Hepatocyte (in vitro differentiated cells): Measurements from ENCODE around the gene LHFPL2. TPM values are rescaled to one million over a fixed set of nuclear protein-coding genes. Genes with fewer than 3 reads are reported as not detected.

Source experiments
- DNase-seq: peaks from one replicate; pipeline ENCODE4 v3.0.0-alpha.2; 2016; ENCODE audit warnings: low spot score
- H2AFZ ChIP-seq: fragments of 200-600 bp; sonication (generic); 2 replicates; pipeline ENCODE4 v1.6.0; 2016; ENCODE audit warnings: antibody characterized with exemption, mild to moderate bottlenecking
- H3K27ac ChIP-seq: fragments of 200-600 bp; sonication (generic); 2 replicates; pipeline ENCODE4 v1.5.1; 2016; ENCODE audit warnings: mild to moderate bottlenecking
- H3K27me3 ChIP-seq: fragments of 200-600 bp; sonication (generic); 2 replicates; pipeline ENCODE4 v1.6.1; 2016
- H3K36me3 ChIP-seq: fragments of 200-600 bp; sonication (generic); replicated peaks from 2 replicates; pipeline ENCODE4 v1.5.1; 2016; ENCODE audit warnings: low read depth; ENCODE audit not compliant: insufficient read depth
- H3K4me1 ChIP-seq: fragments of 200-600 bp; sonication (generic); 2 replicates; pipeline ENCODE4 v1.5.1; 2016; ENCODE audit warnings: mild to moderate bottlenecking, moderate library complexity; ENCODE audit not compliant: insufficient read depth
- H3K4me2 ChIP-seq: fragments of 200-600 bp; sonication (generic); 2 replicates; pipeline ENCODE4 v1.6.0; 2016
- H3K4me3 ChIP-seq: fragments of 200-600 bp; sonication (generic); 2 replicates; pipeline ENCODE4 v1.5.1; 2016; ENCODE audit warnings: mild to moderate bottlenecking
- H3K79me2 ChIP-seq: fragments of 200-600 bp; sonication (generic); 2 replicates; pipeline ENCODE4 v1.6.0; 2017; ENCODE audit warnings: mild to moderate bottlenecking
- H3K9me2 ChIP-seq: fragments of 200-600 bp; sonication (generic); replicated peaks from 2 replicates; pipeline ENCODE4 v1.6.0; 2017; ENCODE audit warnings: mild to moderate bottlenecking; ENCODE audit not compliant: insufficient read depth
- H3K9me3 ChIP-seq: fragments of 200-600 bp; sonication (generic); 2 replicates; pipeline ENCODE4 v1.5.1; 2016; ENCODE audit warnings: low read depth, mild to moderate bottlenecking
- H4K20me1 ChIP-seq: fragments of 200-600 bp; sonication (generic); 2 replicates; pipeline ENCODE4 v1.6.0; 2016; ENCODE audit warnings: mild to moderate bottlenecking; ENCODE audit not compliant: insufficient read depth, poor library complexity, severe bottlenecking
- EZH2 ChIP-seq: fragments of 200-600 bp; sonication (generic); IDR thresholded peaks from 2 replicates; pipeline ENCODE4 v1.6.1; 2016; ENCODE audit warnings: antibody characterized with exemption, mild to moderate bottlenecking, borderline replicate concordance
- EZH2phosphoT487 ChIP-seq: fragments of 200-600 bp; sonication (generic); IDR thresholded peaks from one replicate; pipeline ENCODE4 v1.6.1; 2018; ENCODE audit warnings: antibody characterized with exemption, mild to moderate bottlenecking, low read depth, moderate library complexity; ENCODE audit not compliant: unreplicated experiment, severe bottlenecking
- WGBS: methylation state at CpG from one replicate; pipeline ENCODE4 v1.1.6; 2016; ENCODE audit warnings: low lambda C conversion rate; ENCODE audit errors: missing lambda C conversion rate; 5-methylcytosine and 5-hydroxymethylcytosine counted together
- polyA plus RNA-seq: library from polyadenylated mRNA; unstranded; fragments of >200 nt; fragmentation: Nextera tagmentation; extraction: Ambion mirVana; gene quantifications from 2 replicates; pipeline ENCODE4 v1.2.1, GENCODE V29; 2016
- total RNA-seq: library from RNA; depleted of rRNA; stranded (reverse); fragments of >200 nt; gene quantifications from 2 replicates; pipeline ENCODE4 v1.2.3, GENCODE V29; 2014
- TF ChIP-seq, protein P1 (sequence below): fragments of 200-600 bp; sonication (generic); IDR thresholded peaks from 2 replicates; pipeline ENCODE4 v1.5.1; 2016; ENCODE audit warnings: antibody characterized with exemption, mild to moderate bottlenecking; ENCODE audit not compliant: poor library complexity

The LHFPL2 gene
- total and polyA plus RNA-seq, 2 experiments from 2014 or later: 15.6 to 39.9 TPM

DNA sequence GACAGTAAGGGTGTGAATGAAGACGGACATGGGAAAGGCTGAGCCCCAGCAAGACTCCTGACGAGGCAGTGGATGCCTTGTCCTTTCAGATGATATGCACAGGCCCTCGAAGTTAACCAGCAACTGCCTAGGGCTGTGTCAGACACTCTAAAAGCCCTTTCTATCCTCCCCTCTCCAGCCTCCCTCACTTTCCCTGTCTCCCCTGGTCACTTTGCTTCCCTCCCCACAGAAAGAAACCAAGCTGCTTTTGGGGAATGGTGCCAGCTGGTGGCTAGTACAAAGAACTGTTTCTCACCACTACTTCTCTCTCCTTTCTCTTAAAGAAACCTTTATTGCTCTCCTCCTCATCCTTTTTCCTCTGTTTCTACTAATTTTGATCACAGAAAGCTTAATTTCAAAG lies 21.4 kb downstream of the LHFPL2 start:
- H3K79me2 ChIP-seq: peaks cover 76% of the 10 kb centered on the region
- H3K27ac ChIP-seq: peak overlapping the region; percentile 26
- H3K4me1 ChIP-seq: peaks cover 50% of the 10 kb centered on the region

DNA sequence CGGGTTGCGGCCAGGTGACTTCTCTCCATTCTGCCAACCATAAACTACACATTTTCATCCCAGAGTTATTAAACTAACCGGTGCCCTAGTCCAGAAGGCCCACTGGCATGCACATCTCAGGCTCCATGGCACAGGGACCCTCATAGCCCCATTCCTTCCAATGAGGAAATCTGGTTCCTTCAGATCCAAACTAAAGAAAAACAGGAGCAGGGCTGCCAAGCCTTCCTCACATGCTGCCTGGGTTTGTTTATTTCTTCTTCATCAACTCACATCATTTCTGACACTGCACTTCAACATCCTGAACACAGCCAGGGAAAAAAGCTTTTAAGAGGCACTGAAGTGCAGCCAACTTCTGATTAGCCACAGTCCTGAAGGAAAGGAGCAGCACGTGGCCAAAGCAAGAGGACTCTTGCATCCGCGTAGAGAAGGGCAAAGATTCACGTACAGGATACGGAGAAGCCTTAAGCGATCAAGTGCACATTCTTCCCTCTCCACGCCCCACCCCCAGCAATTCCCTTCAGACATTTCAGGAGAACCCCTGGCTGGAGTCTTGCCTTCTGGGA lies 22.5 kb downstream of the LHFPL2 start:
- Histone ChIP-seq H4K20me1 (peaks cover 6% of the 10 kb centered on the region), H2AFZ (no peak overlapping the region), H3K79me2 (peaks cover 76% of the 10 kb centered on the region), H3K9me2 (no peaks in the 10 kb centered on the region), H3K4me1 (peaks cover 61% of the 10 kb centered on the region), H3K27ac (no peak overlapping the region), H3K36me3 (no peaks in the 10 kb centered on the region), H3K4me2 (no peak overlapping the region), H3K27me3 (no peaks in the 10 kb centered on the region), H3K4me3 (no peak overlapping the region), H3K9me3 (no peaks in the 10 kb centered on the region)
- WGBS: 74% methylated on average over 10 of the region's 10 CpGs
- TF ChIP-seq, protein P1, sequence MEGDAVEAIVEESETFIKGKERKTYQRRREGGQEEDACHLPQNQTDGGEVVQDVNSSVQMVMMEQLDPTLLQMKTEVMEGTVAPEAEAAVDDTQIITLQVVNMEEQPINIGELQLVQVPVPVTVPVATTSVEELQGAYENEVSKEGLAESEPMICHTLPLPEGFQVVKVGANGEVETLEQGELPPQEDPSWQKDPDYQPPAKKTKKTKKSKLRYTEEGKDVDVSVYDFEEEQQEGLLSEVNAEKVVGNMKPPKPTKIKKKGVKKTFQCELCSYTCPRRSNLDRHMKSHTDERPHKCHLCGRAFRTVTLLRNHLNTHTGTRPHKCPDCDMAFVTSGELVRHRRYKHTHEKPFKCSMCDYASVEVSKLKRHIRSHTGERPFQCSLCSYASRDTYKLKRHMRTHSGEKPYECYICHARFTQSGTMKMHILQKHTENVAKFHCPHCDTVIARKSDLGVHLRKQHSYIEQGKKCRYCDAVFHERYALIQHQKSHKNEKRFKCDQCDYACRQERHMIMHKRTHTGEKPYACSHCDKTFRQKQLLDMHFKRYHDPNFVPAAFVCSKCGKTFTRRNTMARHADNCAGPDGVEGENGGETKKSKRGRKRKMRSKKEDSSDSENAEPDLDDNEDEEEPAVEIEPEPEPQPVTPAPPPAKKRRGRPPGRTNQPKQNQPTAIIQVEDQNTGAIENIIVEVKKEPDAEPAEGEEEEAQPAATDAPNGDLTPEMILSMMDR: no peak
- TF ChIP-seq EZH2phosphoT487 (no peak), EZH2 (no peak)
- no peak for DNase-seq

More for the DNA sequence above, 21.4 kb downstream of the LHFPL2 start:
- Histone ChIP-seq H4K20me1 (peaks cover 6% of the 10 kb centered on the region), H3K4me3 (no peak overlapping the region), H3K4me2 (no peak overlapping the region), H3K27me3 (no peaks in the 10 kb centered on the region), H3K9me3 (no peaks in the 10 kb centered on the region), H3K9me2 (no peaks in the 10 kb centered on the region), H2AFZ (no peak overlapping the region), H3K36me3 (no peaks in the 10 kb centered on the region)
- 79% methylated on average over 3 of the region's 3 CpGs for WGBS
- no peak for DNase-seq
- TF ChIP-seq, protein P1: peak; percentile 30
- TF ChIP-seq EZH2phosphoT487: no peak

DNA sequence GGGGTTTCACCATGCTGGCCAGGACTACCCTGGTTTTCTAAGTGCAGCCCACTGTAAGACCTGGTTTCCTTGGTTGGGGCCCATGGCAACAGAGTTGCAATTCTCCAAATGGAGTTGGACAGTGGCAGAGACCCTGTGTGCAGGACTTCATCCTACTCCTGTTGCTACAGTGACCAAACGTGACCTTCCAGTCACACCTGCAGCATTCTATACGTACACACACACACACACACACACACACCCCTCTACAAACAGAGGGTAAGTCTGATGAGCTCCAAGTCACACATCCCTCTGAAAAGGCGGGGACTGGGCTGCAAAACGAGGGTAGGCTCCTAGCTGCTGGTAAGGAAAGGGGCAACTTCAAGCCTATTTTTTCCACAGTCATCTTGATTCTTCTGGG lies 23.6 kb downstream of the LHFPL2 start:
- Histone ChIP-seq H3K79me2 (peaks cover 71% of the 10 kb centered on the region), H3K9me3 (no peaks in the 10 kb centered on the region), H3K27ac (no peak overlapping the region)

More for the DNA sequence above, 23.6 kb downstream of the LHFPL2 start:
- Histone ChIP-seq H3K9me2 (no peaks in the 10 kb centered on the region), H4K20me1 (peaks cover 6% of the 10 kb centered on the region), H3K4me2 (no peak overlapping the region), H2AFZ (no peak overlapping the region), H3K36me3 (no peaks in the 10 kb centered on the region), H3K4me1 (peaks cover 62% of the 10 kb centered on the region), H3K4me3 (no peak overlapping the region), H3K27me3 (no peaks in the 10 kb centered on the region)
- WGBS: 76% methylated on average over 4 of the region's 4 CpGs
- DNase-seq: no peak
- TF ChIP-seq, protein P1: no peak
- TF ChIP-seq EZH2 (no peak), EZH2phosphoT487 (no peak)
